LNCAP (cell line): ENCODE measurements around the gene ASXL3.

Source experiments
- CTCF ChIP-seq: fragments of 450-650 bp; IDR thresholded peaks from 2 replicates; pipeline ENCODE4 v1.5.1; 2017; ENCODE audit warnings: mild to moderate bottlenecking

The ASXL3 gene

GRCh38 chr18:33603454-33603853, 25.4 kb downstream of the ASXL3 start:
- TF ChIP-seq CTCF, result no peak

- no peak for TF ChIP-seq CTCF
Observed at GRCh38 chr18:33605250-33605649, 27.2 kb downstream of the ASXL3 start.

- no peak; the same call in 1 of the 2 replicates for TF ChIP-seq CTCF
Observed at GRCh38 chr18:33606621-33607020, 28.6 kb downstream of the ASXL3 start.

GRCh38 chr18:33611525-33612135, 33.6 kb downstream of the ASXL3 start:
- TF ChIP-seq CTCF, result no peak

DNA sequence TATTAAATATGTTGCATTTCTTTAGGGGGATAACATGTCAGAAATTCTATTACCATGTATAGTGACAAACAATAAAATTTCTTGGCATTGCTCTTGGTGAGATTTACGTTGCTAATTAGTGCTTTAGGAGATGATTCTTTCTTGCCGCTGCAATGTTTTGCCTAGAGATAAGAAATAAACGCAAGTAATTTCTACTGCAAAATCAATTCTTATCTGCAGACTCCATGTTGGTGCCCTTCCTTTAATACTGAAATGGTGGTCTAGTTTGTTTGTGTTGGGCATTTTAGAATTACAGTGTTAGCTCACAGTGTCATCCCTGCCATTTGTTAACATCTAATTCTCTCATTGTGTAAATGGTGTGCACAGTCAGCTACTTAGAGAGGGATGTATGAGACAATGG, 34.6 kb downstream of the ASXL3 start:
- TF ChIP-seq CTCF, result no peak

GRCh38 chr18:33616556-33616955, 38.5 kb downstream of the ASXL3 start:
- TF ChIP-seq CTCF, result no peak

DNA sequence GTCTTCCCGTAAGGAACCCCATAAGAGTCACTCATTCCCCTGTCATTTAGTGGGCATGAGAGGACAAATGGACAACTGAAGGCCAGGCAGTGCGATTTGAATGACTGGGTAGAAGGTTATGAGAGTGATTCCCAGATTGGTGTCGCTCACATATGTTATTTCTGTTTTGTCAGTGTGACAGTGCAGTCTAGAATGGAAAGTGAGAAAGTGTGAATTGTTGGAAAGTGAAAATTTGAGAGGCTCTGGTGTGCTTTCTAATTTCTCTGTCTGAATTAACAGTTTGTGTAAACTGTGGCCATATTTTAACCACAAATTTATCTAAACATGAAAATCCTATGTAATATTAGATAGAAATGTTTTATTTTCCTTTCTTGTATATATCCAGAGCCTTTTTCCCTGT, 49.1 kb downstream of the ASXL3 start:
- no peak for TF ChIP-seq CTCF

DNA sequence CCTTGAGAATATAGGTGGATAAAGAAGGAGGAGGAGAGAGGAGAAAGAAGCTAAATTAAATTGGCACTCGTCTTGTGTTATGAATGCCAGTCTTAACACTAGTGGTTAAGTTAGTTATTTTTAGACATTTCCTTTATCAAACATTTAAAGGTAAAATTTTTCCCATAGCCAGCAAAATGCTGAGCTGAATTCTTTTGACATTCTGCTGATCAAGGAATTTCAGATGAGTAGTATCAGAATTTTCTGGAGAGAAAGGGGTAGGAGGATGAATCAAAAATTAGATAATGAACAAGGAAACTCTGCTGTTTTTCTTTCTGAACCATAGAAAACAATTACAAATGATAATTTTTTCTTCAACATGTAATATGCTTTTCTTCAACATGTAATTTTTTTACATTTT, 52.5 kb downstream of the ASXL3 start:
- no peak for TF ChIP-seq CTCF
